ENCODE data around the gene IL5RA. TPM values are rescaled to one million over a fixed set of nuclear protein-coding genes. Genes with fewer than 3 reads are reported as not detected.

Gene IL5RA
- total and polyA plus RNA-seq, 9 of the 15 experiments (the other 6 are each of a cell fraction or from before 2014, with no cell fraction given) = 0.07 to 0.28 (median 0.14) TPM; not detected in 4

DNA sequence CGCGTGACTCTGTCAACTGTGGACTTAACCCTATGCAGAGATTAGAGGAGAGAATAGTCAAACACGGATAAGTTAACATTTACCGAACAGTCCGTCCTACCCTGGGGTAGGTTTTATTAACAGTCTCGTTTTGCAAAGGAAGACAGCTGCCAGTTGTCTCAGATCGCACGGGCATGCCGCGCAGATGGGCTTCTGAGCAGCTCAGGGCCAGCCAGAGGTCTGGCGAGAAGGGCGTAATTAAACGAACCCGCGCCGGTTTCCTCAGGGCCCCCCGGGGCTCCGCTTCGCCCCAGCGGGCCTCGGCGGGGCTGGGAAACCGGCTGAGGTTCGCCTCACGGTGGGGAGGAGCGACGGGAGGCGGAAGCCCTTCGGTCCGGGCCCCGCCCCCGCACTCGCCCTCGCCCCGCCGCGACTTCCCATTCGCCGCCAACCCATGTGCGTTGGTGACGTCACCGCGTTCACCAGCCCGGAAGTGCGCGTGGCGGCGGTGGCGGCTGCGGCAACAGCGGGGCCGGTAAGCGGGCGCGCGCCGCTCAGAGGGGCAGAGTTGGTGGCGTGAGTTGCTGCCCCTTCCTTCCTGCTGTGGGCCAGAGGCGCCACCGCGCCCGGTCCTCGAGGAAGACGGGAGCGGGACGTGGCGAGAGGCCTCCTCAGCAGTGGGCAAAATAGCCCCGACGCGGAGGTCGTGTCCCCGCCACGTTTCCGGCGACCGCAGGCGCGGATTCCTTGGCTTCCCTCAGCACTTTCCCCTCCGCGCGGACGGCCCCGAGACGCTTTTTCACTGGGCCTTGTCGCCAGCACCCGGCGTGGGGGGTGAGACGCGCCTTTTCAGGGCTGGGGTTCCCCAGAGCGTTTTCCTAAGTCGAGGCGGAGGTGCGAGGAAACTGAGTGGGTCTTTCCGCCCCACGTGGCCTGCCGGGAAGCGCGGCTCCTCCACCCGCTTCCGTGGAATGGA lies 16.6 kb upstream of the IL5RA start, which contains the start of gene TRNT1 (continued):
- TF ChIP-seq FOXA3 (CRISPR knock-in tag; conservative IDR thresholded peaks at IDR 0.05 in 1 of 2, IDR thresholded peaks at IDR 0.05 in 1 of 2) (peak in 1 of 2 experiments; percentile 47; a peak in 2 of 4 replicates), CREB1 (IDR thresholded peaks at IDR 0.05) (peak; percentile 92), CREB1 (CRISPR knock-in tag; IDR thresholded peaks at IDR 0.05) (peak; percentile 96), ZNF584 (CRISPR knock-in tag; IDR thresholded peaks at IDR 0.05; ENCODE audit: low read depth) (peak; percentile 71), ZNF146 (CRISPR knock-in tag; IDR thresholded peaks at IDR 0.05; ENCODE audit: unreplicated experiment) (no peak), MTA3 (IDR thresholded peaks at IDR 0.05; ENCODE audit: borderline replicate concordance) (peak; percentile 76; the same call in 1 of the 2 replicates), ZNF740 (CRISPR knock-in tag; IDR thresholded peaks at IDR 0.05) (peak; percentile 71), ZNF740 (tag; IDR thresholded peaks at IDR 0.05) (no peak), ELK1 (CRISPR knock-in tag; IDR thresholded peaks at IDR 0.05) (peak; percentile 90; the same call in 1 of the 2 replicates), GATAD2A (IDR thresholded peaks at IDR 0.05) (0 out of 2 replicates have a peak, but pooled peaks have one; percentile 28), TRIM28 (IDR thresholded peaks at IDR 0.05) (no peak), E2F3 (CRISPR knock-in tag; IDR thresholded peaks at IDR 0.05) (0 out of 2 replicates have a peak, but pooled peaks have one; percentile 25), JUND (IDR thresholded peaks at IDR 0.05; ENCODE audit: borderline replicate concordance, low read depth, low read length) (peak; percentile 96), JUND (tag; IDR thresholded peaks at IDR 0.05; ENCODE audit: borderline replicate concordance, low read depth, low read length) (peak; percentile 85), KDM4B (IDR thresholded peaks at IDR 0.05; ENCODE audit: borderline replicate concordance in 2 of 2, low read depth in 1 of 2) (peak in 1 of 2 experiments; percentile 12; a peak in 1 of 4 replicates), HMGN3 (IDR thresholded peaks at IDR 0.05; ENCODE audit: borderline replicate concordance, extremely low read depth, insufficient read length, low read depth, low read length) (peak; percentile 91), NR3C1 (CRISPR knock-in tag; IDR thresholded peaks at IDR 0.05) (0 out of 2 replicates have a peak, but pooled peaks have one; percentile 69), GABPA (tag; conservative IDR thresholded peaks at IDR 0.05; ENCODE audit: low read depth) (peak; percentile 92), GATA2 (CRISPR knock-in tag; IDR thresholded peaks at IDR 0.05) (no peak), FOXP1 (CRISPR knock-in tag; IDR thresholded peaks at IDR 0.05) (peak; percentile 96), NONO (IDR thresholded peaks at IDR 0.05; ENCODE audit: low read depth in 2 of 2, low read length in 1 of 2) (peak in 1 of 2 experiments; percentile 73; a peak in 1 of 4 replicates), MECOM (CRISPR knock-in tag; IDR thresholded peaks at IDR 0.05) (no peak), EGR1 (conservative IDR thresholded peaks at IDR 0.05) (peak; percentile 96), EP300 (IDR thresholded peaks at IDR 0.05; ENCODE audit: low read length) (peak; percentile 19; the same call in 1 of the 2 replicates), GABPB1 (CRISPR knock-in tag; IDR thresholded peaks at IDR 0.05) (peak; percentile 93), RAD51 (IDR thresholded peaks at IDR 0.05; ENCODE audit: borderline replicate concordance, low read depth) (peak; percentile 45; the same call in 1 of the 2 replicates)

Measured in K562 (cell line).